ENCODE data around the gene CCDC73.
"Not testable (repeated sequence)": the region's sequence is repeated elsewhere in the genome, so short reads cannot be mapped to it uniquely, and the experiment has no call there.

Gene CCDC73

DNA sequence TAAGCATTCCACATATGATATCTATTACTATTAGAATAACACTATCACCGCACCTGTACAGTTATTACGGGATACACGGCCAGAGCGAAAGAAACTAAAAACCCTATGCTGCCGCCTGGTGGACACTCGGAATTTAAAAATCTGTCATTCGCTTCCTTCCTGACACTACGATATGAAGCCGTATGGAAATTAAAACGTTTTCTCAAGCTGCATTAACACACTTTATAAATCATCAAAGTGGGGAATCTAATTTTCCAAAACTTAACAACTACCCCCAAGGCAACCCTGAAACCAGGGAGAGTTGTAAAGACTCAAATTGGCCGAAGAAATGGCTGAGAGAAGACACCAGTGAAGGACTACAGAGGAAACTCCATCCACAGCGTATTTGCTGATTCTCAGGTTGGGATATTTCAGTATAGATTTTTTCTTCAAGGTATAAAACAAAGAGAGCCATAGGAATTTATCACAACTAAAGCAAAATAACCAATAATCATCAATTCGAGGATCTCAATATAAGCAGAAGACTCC lies 1.4 kb downstream of the CCDC73 start:
- peak; percentile 61 for DNase-seq

- DNase-seq, result no peak
Measured at GRCh38 chr11:32792111-32792947, 2.1 kb downstream of the CCDC73 start.

- DNase-seq, result no peak
Measured at GRCh38 chr11:32790916-32791315, 3.5 kb downstream of the CCDC73 start.

DNA sequence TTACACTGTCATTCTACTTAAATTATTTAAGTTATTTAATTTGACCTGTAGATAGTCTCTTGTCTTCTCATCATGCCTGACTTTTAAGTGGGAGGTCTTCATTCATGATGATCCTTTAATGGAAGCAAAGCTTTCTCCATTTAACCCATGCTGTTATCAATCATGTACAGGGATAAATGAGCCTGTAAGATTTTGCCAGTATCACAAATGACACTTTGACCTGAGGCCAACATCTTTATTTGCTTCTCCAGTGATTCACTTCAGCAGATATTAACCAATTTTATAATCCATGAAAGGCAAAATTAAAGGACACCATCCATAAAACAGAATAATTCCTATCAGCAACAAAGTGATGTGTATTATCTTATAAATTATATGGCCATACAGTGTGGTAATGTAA lies 7.7 kb downstream of the CCDC73 start:
- DNase-seq, result no peak

DNA sequence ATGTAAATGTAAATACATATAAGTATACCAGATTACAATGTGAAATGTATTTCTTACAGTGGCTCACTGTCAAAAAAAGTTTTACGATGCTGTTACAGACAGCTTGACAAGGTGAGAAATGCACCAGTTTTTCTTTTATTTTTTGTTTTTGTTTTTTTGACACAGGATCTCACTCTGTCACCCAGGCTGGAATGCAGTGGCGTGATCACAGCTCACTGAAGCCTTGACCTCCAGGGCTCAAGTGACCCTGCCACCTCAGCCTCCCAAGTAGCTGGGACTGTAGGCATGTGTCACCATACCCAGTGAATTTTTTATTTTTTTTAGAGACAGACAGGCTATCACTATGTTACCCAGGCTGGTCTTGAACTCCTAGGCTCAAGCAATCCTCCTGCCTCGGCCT lies 9.2 kb downstream of the CCDC73 start:
- no peak for DNase-seq

DNA sequence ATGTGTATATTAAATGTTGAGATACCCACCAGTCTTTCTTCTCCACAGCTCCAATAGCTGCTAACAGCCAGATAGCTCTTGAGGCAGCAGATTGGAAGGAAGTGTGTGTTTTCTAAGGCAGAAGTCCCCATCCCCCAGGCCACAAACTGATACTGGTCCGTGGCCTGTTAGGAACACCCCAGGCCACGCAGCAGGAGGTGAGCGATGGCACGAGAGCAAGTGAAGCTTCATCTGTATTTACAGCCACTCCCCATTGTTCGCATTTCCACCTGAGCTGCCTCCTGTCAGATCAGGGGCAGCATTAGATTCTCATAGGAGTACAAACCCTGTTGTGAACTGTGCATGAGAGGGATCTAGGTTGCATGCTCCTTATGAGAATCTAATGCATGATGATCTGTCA lies 12.7 kb downstream of the CCDC73 start:
- no peak for DNase-seq

DNA sequence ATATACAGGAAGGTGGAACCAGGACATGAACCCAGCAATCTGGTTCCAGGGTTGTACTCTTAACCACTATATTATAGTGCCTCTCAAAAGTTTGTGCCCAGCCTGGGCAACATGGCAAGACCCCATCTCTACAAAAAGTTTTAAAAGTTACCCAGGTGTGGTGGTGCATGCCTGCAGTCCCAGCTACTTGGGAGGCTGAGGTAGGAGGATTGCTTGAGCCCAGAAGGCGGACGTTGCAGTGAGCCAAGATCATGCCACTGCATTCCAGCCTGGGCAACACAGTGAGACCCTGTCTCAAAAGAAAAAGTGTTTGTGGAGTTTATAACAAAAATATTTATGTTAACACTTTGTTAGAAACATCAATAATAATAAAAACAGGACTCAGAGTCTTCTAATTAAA lies 13.6 kb downstream of the CCDC73 start:
- DNase-seq, result not testable (repeated sequence)

DNA sequence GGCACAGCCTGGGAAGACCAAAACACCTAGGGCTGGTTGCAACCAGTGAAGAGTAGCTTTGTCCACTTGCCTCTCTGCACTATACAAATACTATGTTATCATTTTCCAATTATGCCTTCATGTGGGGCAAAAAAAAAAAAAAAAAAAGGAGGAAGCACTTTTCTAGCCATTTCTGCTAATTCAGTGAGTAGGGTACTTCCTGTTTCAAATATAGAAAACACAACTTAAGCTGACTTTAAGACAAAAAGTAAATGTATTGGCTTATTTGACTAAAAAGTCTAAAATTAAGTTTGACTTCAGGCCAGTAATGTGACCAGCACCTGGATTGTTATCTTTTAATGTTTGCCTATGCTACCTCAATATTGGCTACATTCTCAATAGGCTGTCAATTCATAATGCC lies 15.3 kb downstream of the CCDC73 start:
- no peak for DNase-seq

DNA sequence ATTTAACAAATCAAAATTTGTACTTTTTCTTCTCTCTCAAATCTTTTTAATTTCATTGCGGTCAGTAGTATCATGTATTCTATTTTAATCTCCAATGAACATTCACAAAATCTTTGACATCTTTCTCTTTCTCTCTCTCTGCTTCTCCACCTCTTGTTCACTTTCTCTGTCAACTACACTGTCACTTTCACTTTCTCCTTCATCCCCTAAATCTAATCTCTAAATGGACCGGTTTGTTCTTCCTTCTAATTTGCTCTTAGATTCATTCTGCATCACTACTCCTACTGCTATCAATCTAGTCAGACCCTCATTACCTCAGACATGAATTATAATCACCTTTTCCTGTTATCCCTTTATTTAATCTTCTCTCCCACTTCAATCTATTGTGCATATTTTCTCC lies 18.6 kb downstream of the CCDC73 start:
- no peak for DNase-seq

GRCh38 chr11:32774081-32774480 lies 20.4 kb downstream of the CCDC73 start:
- no peak for DNase-seq

DNA sequence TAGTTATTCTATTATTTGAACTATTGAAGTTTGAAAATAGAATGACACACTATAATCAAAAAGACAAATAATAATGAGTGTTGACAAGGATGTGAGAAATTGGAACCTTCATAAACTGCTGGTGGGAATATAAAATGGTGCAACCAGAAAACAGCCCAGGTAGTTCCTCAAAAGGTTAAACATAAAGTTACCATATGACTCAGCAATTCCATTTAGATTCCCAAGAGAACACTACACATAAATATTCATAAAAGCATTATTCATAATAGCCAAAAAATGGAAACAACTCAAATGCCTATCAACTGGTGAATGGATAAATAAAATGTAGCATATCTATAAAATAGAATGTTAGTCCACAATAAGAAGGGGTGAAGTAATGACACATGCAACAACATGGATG lies 21.7 kb downstream of the CCDC73 start:
- no peak for DNase-seq

DNA sequence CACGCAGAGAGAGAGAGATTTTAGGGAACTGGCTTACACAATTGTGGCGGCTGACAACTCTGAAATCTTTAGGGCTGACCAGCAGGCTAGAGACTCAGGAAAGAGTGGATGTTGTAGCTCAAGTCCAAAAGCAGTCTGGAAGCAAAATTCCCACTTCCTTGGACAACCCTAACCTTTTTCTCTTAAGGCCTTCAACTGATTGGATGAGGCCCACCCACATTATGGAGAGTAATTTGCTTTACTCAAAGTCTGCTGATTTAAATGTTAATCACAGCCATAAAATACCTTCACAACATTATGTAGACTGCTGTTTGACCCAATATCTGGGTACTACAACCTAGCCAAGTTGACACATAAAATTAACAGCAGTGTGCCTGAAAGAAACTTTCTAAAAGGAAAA lies 32.7 kb downstream of the CCDC73 start:
- not testable (repeated sequence) for DNase-seq

GRCh38 chr11:32758291-32758690 lies 36.2 kb downstream of the CCDC73 start:
- no peak for DNase-seq

DNA sequence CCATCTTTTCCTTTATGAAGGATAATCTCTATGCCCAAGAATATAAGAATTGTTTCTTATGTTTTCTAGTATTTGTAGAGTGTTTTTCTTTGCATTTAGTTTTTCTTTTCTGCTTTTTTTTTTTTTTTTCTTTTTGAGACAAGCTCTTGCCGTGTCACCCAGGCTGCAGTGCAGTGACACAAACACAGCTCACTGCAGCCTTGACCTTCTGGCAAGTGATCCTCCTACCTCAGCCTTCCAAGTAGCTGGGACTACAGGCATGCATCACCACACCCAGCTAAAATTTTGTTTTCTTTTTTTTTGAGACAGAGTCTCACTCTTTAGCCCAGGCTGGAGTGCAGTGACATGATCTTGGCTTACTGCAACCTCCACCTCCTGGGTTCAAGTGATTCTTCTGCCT lies 41.3 kb downstream of the CCDC73 start:
- not testable (repeated sequence) for DNase-seq

- DNase-seq, result no peak
Measured at GRCh38 chr11:32752001-32752400, 42.5 kb downstream of the CCDC73 start.

DNA sequence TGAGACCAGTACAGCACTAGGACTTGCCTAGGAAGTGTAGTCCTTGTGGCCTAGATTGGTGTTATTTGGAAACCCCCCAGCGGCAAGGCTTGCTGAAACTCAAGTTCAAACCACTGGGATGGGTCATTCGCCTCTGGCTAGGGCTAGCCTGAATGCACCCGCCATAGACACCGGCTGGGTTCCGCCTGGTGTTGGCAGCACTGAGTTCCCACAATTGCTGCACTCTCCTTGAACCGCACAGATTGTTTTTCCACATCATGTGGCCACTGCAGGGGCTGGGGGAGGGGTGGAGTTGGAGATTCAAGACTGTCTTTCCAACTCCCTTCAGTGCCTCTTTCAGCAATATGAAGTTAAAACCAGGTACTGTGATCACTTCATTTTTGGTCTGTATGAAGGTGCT lies 43.1 kb downstream of the CCDC73 start:
- no peak for DNase-seq

GRCh38 chr11:32729976-32730375 lies 64.5 kb downstream of the CCDC73 start:
- no peak for DNase-seq

DNA sequence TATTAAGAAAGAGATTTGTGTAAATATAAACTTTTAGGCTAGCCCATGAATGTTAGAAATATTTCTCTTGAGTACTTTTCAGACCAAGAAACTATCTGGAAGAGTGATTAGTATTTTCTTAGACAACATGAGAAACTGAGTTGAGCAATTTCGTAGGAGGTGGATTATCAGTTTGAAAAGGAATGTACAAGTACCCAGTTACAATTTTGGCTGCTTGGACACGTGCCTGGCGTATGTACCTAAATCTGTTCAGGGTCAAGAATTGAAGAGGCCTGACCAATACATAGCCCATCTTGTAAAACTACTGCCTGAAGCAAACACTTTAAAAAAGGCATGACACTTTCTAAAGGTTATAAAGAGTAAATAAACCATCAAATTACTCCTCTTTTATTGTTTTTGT lies 71.1 kb downstream of the CCDC73 start:
- no peak for DNase-seq

GRCh38 chr11:32722255-32722654 lies 72.2 kb downstream of the CCDC73 start:
- DNase-seq, result no peak

- DNase-seq, result no peak
Measured at GRCh38 chr11:32713496-32713895, 81.0 kb downstream of the CCDC73 start.

- not testable (repeated sequence) for DNase-seq
Measured at GRCh38 chr11:32708978-32709377, 85.5 kb downstream of the CCDC73 start.

- DNase-seq, result no peak
Measured at GRCh38 chr11:32706985-32707741, 87.3 kb downstream of the CCDC73 start.

DNA sequence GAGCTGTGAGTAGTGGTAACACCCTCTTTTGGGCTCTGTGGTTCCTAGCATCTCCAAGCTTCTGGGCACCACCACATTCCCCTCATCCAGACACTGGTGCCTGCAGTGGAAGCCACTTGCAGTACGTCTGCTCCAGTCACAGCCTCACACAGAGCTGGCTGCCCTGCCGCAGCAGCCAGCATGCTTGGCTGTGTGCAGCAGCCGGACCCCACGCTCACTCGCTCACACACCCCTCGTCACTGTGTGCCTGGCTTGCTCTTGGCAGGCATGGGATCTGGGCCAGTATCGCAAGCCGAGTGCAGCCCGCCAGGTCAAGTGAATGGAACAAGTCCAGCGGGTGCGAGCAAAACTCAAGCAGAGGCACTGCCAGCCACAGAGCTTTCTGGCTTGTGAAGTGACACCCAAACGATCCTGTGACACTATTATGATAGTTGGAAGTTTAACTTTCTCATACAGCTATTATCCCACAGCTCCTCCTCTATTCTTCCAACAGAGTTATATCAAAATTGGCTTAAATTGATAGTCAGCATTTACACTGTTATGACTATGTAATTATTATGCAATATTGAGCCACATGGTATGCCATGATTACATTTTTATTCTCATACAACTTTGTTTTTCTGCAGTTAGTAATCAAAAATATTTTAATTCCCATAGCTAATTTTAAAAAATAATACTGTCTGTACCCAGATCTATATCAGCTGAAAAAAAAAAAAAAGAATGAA lies 89.0 kb downstream of the CCDC73 start:
- DNase-seq, result no peak
